PC-3 (cell line): ENCODE data around the gene CROCC.

Experiments used
- CTCF ChIP-seq: fragments of 300-600 bp; sonication (generic); conservative IDR thresholded peaks from 2 replicates; pipeline ENCODE4 v1.5.1; 2017; ENCODE audit warnings: antibody characterized with exemption, low read depth, mild to moderate bottlenecking, low read length
- EZH2phosphoT487 ChIP-seq: fragments of 300-600 bp; sonication (generic); IDR thresholded peaks from 2 replicates; pipeline ENCODE4 v1.6.1; 2018; ENCODE audit warnings: mild to moderate bottlenecking, antibody characterized with exemption, low read length, borderline replicate concordance

- TF ChIP-seq CTCF (no peak), EZH2phosphoT487 (no peak)
These were observed 18.3 kb upstream of the CROCC start for GRCh38 chr1:16903458-16903796.
